DMS79 treated with DMSO at 0.1 percent for 48 hours (cell line): ENCODE results near the gene KCNMA1.

Experiments
- DNase-seq: peaks from one replicate; lab custom pipeline; 2025; lab: John Stamatoyannopoulos, UW

KCNMA1 gene

DNA sequence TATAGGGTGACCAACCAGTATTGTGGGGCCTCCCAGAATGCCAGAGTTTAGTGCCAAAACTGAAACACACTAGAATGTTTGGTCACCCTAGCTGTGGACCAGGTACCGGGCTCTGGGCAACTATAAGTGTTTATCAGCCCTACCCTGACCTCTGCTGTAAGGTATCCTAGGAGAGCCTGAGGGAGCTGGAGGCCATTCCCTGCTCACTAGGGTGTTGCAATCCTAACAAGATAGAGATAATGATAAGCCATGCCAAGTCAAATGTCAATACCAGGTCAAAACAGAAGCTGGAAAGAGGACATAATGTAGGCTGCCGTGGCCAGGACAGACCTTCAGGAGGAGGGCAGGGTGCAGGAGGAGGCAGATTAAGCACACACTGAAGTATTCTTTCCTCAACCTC is 151.8 kb downstream of the KCNMA1 start:
- DNase-seq = no peak

DNA sequence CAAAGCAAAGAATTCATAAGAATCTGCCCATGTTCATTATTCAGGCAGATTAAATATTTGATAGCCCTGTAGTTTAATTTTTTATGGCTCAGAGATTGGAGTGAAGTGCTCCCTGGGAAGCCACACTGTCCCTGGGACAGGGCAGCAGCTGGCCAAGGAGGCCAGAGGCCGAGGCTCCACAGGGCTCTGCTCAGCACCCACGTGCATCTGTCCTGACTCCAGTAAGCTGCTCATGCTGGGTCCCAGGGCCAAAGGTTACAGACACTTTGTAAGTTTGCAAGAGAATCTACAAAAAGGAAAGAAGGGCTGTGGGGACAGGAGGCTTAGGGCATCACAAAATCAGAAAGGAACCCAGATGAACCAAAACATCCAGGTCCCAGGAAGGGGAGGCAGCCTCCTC is 155.5 kb downstream of the KCNMA1 start:
- DNase-seq = no peak

DNA sequence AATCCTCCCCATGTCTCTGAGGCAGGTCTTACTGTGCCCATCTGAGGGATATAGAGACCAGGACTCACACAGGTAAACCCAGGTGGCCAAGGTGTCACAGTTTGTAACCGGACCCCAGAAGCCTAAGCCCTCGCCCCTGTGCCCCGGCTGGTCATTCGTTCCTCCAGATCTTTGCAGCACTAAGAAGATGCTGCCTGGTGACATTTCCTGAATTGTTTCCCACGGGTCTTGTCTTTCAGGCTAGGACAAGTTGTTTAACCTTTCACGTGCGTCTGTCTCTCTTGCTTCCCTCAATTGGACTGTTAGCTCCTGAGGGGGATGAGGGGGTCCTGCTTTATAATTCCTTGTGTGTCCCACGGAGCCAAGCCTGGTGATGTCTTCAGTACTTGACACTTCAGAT is 158.0 kb downstream of the KCNMA1 start:
- no peak for DNase-seq

DNA sequence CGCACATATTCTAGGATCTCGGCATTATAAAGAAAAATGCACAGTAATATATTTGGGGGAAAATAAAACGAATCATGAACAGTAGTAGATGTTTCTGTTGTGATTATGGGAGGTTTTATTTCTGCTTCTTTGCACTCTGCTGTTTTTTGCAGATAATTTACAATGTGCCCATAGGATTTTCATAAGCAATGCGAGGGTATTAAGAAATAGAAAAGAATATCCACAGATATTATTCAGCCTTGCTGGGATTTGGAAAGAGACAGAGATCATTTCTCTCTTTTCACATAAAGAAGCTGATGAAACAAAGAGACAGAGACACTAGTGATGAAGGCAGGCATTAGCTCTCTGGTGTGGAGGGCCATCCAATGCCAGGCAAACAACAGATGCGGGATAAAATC is 158.6 kb downstream of the KCNMA1 start:
- DNase-seq = no peak

DNA sequence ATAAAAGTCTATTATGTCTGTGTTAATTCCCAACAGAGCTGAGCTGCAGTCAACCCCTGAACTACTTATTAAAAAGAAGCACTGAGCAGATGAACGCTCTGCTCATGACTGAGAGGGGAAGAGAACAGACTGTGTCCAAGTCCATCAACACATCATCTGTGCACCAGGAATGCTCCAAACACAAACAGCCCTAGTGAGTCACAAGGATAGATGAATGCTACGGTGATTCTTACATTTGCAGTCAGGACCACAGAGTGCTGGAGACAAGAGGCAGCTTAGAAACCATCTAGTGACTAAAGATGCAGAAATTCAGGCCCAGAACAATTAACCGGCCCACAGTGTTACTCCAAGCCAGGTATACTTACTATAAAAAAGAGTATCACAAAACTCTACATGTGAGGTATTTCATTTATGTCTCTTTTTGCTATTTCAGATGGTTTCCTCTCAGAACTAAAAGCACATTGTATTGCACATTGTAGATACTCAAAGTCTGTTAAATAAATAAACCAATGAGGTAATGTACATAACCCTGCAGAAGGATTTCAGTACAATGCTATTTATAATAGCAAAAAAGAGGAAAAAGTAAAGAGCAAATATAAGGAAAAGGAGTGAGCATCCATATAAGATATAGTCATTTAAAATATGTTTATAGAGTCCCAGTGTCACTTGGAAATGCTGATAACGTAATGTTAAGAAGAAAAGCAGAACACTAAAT is 159.2 kb downstream of the KCNMA1 start:
- DNase-seq = no peak

DNA sequence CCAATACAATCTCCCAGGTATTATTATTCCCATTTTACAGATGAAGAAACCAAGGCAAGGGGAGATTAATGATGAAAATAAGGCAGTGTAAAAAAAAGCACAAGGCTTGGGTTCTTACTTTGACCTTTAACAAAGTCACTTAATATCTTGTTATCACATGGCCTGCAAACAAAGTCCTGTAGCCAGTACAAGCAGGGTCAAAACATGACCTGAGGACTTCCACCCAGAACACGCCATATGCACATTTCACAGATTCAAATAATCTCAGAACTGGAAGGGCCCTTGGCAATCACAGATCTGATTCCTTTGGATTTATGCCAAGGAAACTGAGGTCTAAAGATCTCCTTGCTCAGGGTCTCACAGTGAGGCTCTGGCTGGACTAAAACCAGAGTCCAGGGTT is 162.1 kb downstream of the KCNMA1 start:
- no peak for DNase-seq

DNA sequence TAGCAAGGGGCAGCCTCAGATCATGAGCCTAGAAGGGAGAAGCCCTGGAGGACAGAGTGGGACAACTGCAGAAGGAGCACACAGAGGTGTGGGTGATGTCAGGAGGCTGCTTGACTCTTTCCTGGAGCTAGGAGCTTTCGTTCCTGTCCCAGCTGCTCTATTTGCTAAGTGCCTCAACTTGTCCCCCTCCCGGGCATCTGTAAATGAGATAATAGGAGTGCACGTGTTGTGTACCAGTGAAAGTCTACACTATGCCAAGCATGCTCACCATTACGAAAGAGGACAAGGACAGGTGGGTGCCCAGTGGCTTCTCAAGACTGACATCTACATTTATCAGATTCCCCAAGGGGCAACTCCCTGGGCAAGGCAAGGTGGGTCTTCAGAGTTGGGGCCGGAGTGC is 162.7 kb downstream of the KCNMA1 start:
- DNase-seq = no peak

DNA sequence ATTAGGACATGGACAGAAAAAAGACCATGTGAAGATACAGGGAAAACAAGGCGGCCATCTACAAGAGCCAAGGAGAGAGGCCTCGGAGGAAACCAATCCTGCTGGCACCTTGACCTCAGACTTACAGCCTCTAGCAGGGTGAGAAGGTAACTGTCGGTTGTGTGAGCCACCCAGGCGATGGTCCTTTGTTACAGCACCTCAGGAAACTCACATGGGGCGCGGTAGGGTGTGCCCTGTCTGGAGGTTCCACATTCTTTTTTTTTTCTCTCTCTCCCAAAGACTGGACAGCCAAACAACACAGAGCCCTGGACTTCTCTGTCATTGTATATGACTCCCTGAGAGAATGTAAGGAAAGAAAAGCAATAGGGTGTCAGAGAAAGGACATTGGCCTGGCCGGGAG is 163.2 kb downstream of the KCNMA1 start:
- DNase-seq = no peak

DNA sequence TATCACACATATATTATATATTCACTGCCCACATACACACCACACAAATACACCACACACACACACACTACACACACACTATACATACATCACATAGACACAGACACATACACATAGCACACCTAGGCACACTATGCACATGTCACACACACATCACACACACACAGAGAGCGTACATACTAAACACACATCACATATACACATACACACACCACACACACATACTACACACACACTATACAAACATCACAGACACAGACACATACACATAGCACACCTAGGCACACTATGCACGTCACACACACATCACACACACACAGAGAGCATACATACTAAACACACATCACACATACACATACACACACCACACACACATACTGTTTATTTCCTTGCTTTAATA is 165.5 kb downstream of the KCNMA1 start:
- DNase-seq = no peak

DNA sequence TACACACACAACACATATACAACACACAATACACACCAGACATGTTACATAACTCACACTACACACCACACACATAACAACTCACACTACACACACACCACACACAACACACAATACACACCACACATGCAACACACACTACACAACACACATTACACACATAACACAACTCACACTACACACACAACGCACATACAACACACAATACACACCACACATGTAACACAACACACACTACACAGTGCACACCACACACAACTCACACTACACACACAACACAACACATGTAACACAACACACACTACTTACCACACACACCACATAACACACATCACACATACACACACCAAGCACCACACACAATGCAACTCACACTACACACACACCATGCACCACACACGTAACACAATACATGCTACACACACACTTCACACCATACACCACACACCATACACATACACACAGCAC is 166.5 kb downstream of the KCNMA1 start:
- DNase-seq = no peak

DNA sequence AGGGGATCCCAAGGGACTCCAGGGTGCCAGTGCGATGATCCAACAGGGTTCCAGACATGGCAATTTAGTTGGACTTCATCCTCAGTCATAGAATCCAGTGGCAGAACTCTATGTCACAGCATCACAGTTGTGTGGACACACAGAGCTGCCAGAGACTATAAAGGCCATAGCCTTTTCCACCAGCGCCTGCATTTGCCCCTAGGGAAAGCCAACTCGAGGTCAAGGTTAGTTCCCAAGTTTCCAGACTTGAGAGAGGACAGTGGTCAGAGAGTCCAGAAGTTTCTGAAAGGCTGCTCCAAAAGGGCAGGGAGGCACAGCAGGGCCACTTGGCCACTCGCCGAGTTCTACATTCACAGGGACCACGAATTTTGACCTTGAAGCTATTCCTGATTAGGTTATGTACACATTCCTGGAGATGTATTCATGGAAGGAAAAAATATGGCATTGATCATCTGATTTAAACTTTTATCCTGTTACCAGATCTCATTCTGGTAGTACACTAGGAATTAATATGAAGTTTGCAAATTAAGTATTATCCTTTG is 170.1 kb downstream of the KCNMA1 start:
- DNase-seq = no peak

DNA sequence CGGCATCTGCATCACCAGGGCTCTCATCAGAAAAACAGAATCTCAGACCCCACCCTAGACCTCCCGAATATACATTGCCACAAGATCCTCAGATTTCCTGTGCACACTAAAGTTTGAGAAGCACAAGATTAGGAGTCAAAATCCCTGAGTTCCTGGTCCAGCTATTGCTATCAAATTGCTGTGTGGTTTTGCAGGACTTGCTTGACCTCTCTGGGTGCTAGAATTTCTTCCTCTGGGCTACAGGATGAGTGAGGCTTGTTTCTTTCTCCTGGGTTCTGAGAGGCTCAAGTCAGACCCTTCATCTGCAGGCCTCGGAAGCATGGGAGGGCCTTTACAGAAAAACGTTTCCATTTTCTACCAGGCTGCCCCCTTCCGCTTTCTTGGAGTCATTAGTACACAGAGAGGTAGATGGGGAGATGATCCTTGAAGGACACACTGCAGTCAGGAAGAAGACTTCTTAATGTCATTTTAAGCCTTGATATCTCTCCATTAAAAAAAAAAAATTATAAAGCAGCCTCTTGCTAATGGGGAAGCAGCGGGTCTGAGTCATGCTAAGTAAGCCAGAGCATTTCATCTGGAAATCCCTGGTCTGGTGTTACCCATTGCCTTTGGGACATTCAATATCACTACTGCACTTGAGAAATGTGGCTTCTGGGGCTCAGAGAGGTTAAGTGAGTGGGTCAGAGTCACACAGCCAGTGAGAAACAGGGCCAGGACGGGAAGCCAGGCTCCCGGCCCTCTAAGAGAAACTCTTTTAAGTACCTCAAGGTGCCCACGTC is 173.5 kb downstream of the KCNMA1 start:
- no peak for DNase-seq

DNA sequence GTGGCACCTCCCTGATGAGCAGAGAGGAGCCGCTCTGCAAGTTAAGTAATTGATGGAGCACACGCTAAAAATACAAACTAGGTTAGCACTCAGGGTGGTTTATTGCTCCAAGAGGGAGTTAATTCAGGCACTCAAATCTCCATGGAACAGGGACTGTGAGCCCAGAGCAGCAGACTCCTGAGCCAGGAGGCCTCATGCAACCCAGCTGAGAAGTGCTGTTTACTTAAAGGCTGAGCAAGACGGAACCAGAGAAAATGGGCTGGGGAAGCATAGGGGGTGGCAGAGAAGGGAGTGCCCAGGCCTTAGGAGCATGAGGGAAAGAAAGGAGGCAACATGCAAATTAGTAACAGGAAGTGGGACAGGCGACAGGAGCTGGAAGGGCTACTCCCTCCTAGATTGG is 174.1 kb downstream of the KCNMA1 start:
- no peak for DNase-seq

DNA sequence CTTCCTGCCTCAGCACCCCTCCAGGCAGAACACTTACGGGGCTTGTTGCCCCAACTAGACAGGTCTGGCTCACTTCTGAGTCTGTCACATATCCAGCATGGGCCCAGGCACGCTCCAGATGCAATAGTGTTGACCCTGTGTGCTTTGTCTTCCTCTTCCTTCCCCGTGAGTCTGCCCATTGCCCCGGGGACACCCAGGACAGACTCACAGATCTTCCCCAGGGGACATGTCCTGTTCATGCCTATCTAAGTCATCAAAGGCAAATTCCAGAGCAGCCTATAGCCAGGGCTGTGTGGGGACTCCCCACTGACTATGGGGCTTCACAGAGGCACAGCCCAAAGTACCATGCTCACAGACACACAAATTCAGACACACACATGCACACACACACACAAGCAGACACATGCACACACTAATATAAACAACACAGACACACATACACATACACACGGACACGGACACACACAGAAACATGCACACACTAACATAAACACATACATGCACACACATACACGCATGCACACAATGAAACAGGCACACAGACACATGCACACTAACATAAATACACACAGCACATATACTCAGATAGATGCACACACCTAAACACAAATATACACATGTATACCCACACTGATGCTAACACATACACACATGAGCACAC is 175.8 kb downstream of the KCNMA1 start:
- no peak for DNase-seq

DNA sequence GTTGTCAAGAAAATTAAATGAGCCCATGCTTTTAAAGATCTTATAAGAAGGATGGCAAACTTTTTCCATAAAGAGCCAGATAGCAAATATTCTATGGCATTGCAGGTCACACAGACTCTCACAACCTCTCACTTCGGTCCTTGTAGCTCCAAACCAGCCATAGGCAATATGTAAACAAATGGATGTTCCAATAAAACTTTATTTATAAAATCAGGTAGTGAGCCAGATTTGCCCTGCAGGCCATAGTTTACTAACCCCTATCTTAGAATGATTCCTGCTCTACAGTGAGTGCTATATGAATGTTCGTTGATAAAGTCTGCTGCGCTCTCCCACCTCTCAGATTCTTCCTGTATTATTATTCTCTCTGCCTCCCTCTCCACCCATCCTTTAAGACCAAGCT is 177.7 kb downstream of the KCNMA1 start:
- no peak for DNase-seq

DNA sequence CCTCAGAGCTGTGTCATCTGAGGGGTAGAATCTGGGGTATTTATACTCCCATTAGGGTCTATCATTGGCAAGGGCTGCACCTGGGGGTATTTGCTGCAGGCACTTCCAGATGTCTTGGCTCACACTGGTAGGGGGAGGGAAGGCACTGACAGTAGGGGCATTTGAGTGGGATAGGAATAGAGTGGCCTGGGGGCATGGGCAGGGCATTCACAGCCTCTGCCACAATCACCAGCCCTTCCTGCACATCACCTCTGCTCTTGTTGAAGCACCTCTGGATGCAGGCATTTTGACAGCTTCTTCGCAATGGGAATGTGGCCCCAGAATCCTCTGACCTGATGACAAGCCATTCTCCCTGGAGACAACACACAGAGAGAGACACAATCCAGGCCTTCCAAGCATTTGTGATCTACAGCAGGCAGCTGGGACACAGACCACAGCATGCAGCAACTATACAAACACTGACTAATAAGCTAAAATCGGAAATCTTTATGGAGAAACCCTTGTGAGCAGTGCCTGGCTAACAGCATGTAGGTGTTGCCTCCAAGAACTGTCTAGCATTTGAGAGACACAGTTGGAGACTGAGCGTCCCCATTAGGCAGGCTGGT is 178.5 kb downstream of the KCNMA1 start:
- no peak for DNase-seq

DNA sequence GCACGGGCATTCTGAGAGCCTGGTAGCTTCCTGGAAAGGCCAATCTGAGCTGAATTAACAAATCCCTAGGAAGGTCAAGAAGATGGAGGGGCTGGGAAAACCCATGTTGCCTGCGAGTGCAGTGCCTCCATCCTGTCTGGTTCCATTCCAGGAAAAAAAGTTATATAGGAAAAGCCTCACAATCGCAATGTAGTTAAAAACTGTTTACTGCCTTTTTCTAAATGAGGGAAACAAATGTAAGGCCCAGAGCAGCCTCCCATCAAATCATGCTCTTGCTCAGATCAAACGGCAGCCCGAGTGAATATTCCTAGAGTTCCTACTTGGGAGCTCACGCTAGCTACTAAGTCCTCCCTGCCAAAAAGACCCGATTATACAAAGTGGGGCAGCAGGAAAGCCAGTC is 179.9 kb downstream of the KCNMA1 start:
- no peak for DNase-seq

DNA sequence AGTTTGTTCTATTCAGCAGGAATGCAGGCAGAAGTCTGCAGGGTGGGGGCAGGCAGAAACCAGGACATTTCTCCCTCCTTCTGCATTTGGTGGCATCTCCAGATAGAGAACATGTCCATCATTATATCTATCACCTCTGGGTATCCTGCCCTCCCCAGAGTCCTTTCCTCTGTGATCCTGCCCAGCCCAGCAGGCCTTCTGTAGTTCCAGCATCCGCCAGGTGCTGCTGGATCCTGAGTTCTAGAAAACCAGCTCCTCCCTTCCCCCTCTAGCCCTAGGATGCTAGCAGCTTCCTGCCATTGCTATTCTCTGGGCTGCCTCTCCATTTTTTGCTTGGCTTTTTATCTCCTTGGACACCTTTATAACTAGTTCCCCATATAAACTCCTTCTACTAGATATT is 180.3 kb downstream of the KCNMA1 start:
- no peak for DNase-seq

DNA sequence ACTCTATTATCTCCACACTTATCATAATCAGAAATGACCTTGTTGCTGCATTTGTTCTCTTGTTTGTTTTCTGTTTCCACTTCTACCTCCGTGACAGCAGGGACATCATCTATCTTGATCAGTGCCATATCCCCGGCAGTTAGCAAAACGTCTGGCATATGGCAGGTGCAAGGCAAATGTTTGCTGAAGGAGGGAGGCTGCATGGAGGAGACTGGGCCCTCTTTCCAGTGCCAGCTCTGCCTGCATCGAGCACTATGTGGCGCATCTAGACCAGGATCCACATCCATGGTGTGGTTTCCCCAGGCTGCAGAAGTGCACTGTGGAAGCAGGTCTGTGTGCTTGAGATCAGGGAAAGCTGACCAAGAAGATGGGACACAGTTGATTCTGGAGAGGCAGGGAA is 181.2 kb downstream of the KCNMA1 start:
- no peak for DNase-seq

DNA sequence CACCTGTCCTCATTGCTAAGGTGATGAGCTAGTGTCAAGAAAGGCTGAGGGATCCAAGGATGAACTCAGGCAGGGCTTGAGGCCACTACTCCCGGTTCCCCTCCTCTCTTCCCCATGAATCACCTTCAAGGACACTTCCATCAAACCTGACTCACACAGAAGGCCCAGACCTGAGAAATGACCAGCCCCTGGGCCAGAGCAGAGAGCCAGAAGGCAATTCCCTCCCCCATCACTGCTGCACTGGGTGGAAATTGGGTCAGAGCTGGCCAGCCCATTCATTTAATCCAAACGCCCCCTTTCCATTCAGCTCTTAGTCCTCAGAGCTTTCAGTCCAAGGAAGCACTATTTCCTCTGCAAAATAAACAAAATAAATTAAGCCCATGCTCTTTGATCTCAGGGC is 182.0 kb downstream of the KCNMA1 start:
- DNase-seq = no peak

DNA sequence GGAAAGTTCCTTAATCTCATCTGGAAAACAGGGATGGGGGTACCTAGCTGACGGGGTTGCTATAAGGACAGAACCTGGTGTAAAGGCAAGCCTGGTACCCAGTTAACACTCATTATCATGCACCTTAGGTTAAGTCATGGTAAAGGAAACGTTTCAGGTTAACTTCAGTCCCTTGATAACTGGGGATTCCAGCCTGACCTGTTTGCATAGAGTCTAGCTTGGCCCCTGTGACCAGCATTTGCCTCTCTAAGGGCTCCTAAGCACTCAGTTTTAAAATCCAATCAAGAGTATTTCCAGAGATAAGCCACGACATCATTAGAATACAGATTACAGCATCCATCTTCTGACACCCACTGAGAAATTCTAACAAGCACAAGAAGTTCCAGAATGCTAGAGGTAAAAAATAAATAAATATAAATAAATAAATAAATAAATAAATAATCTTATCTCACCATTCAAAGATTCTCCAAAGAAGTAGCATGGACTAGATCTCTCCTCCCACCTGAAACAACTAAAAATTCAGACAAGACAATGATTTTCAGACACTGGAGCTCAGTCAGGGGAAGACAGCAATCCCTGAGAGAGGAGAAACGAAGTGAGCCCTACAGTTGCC is 184.6 kb downstream of the KCNMA1 start:
- no peak for DNase-seq

DNA sequence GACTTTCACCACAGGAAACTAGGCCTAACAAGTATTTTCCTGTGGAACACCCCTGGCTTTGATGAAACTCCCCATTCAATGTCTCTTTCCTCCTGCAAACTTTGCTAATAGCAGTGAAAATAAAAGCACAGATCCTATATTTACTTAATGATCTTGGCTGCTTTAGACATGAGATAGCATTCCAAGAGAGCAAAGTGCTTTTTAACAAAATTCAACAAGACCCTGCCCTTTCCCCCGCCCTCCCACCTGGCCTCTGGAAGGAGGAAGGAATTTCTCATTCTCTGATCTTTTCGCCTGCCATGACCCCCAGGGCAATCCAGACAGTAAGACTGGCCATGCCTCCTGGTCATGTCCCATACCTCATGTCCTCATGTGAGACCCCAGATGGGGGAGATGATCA is 185.7 kb downstream of the KCNMA1 start:
- no peak for DNase-seq
